Left hindlimb (tissue), 1 donor: Measurements from ENCODE around the gene GJE1.

ENCODE experiments used
- DNase-seq: peaks from one replicate; pipeline ENCODE4 v3.0.0-alpha.2; 2018

Gene GJE1

DNA sequence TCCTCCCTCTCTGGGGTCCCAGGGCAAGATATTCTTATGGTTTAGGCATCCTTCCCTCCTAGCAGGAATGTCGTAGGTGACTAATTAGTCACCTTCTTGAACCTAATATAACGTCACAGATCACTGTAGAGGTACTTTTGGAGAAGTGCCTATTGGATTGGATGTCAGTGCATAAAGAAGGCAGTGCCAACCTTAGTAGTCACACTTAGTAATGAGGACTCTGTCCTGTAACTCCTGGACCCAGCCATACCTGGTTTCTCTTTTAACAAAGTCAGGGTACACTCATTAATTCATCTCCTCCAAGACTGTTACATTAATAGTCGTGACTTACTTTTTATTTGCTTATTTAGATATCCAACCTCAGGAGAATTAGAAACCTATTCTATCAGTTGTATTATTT is 34.3 kb downstream of the GJE1 start:
- no peak for DNase-seq

DNA sequence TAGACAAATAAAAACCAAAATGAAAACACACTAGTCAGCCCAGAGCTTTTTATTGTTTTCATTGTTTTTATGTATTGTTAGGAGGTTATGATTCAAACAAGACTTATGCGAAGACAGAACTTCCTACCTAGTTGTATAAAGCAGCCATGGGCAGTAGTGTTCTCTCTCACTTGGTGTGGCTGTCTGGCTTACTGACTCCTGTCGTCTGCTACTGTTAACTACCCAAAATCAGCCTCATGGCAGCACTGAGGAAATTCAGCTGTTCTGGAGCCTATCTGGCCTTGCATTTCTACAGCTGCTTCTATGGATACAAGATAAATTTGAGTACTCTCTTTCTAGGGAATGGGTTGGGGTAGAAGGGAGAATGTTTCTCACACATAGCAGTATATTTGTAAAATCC is 34.8 kb downstream of the GJE1 start:
- no peak for DNase-seq

- DNase-seq = no peak
Observed at GRCh38 chr6:142171351-142171750, 38.6 kb downstream of the GJE1 start.

- no peak for DNase-seq
Observed at GRCh38 chr6:142172758-142173157, 40.0 kb downstream of the GJE1 start.

DNA sequence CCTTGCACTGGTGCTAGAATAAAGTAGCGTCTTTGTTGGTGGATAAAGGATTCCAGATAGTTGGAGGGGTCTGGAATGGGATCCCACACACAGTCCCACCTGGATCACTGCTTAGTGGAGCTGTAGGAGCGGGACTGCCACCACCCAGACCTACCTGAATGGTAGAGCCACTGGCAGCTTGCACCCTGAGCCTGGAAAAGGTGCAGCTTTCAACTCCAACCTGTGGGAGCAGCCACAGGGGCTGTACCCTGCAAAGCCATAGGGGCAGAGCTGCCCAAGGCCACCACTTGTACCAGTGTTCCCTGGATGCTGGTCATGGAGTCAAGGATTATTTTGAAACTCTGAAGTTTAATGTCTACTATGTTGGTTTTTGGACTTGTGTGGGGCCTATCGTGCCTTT is 41.3 kb downstream of the GJE1 start:
- DNase-seq = no peak

GRCh38 chr6:142174703-142175102 is 42.0 kb downstream of the GJE1 start:
- DNase-seq = no peak

- no peak for DNase-seq
Observed at GRCh38 chr6:142178129-142178528, 45.4 kb downstream of the GJE1 start.

- no peak for DNase-seq
Observed at GRCh38 chr6:142182004-142182403, 49.3 kb downstream of the GJE1 start.

GRCh38 chr6:142183351-142183750 is 50.6 kb downstream of the GJE1 start:
- no peak for DNase-seq

DNA sequence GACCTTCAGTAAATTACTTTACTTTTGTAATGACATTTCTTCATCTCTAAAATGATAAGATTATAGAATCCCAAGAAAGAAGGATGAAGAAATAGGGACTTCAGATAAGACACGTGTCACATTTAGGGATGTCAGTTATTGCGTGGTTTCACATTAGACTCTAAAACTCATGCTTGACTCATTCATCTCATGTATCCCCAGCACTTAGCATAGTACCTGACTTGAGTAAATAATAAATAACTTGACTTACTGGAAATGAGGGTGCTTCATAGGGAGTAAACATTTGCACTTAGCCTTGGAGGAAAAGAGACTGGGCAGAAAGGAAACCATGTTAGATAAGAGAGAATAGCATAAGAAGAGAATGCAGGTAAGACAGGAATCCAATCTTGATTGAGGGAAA is 51.6 kb downstream of the GJE1 start:
- no peak for DNase-seq
